Measurements from ENCODE around the gene TNFRSF4. TPM values are rescaled to one million over a fixed set of nuclear protein-coding genes. Genes with fewer than 3 reads are reported as not detected.

TNFRSF4 gene
- total and polyA plus RNA-seq, 10 of the 15 experiments (the other 5 are each of a cell fraction or from before 2014, with no cell fraction given), result 0.05 to 7.3 (median 2.5) TPM; not detected in 1

DNA sequence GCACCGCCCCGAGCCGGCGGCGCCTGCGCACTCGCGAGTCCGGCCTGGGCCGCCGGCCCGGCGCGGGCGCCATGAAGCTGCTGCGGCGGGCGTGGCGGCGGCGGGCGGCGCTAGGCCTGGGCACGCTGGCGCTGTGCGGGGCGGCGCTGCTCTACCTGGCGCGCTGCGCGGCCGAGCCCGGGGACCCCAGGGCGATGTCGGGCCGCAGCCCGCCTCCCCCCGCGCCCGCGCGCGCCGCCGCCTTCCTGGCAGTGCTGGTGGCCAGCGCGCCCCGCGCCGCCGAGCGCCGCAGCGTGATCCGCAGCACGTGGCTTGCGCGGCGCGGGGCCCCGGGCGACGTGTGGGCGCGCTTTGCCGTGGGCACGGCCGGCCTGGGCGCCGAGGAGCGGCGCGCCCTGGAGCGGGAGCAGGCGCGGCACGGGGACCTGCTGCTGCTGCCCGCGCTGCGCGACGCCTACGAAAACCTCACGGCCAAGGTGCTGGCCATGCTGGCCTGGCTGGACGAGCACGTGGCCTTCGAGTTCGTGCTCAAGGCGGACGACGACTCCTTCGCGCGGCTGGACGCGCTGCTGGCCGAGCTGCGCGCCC lies 18.3 kb upstream of the TNFRSF4 start, which contains the start of gene B3GALT6 (continued):
- TF ChIP-seq REST (IDR thresholded peaks at IDR 0.05; ENCODE audit: low read depth, low read length) (no peak), RELA (IDR thresholded peaks at IDR 0.05; ENCODE audit: borderline replicate concordance, partially characterized antibody) (no peak), SREBF1 (IDR thresholded peaks at IDR 0.05; ENCODE audit: low read length) (no peak), GATAD2B (conservative IDR thresholded peaks at IDR 0.05; ENCODE audit: low read depth) (no peak), EGR1 (IDR thresholded peaks at IDR 0.05; ENCODE audit: borderline replicate concordance in 1 of 2, low read depth in 2 of 2, low read length in 2 of 2) (no peak), ATF2 (IDR thresholded peaks at IDR 0.05; ENCODE audit: low read length) (no peak), NFYB (IDR thresholded peaks at IDR 0.05; ENCODE audit: insufficient read depth, low read depth, low read length) (no peak), LARP7 (IDR thresholded peaks at IDR 0.05) (peak; percentile 50; the same call in 1 of the 2 replicates), DPF2 (IDR thresholded peaks at IDR 0.05) (no peak), NBN (IDR thresholded peaks at IDR 0.05) (no peak), ZNF592 (IDR thresholded peaks at IDR 0.05) (no peak), IRF4 (IDR thresholded peaks at IDR 0.05; ENCODE audit: low read depth, low read length) (no peak), ASH2L (IDR thresholded peaks at IDR 0.05; ENCODE audit: borderline replicate concordance, low read depth) (no peak)
- TF ChIP-seq, protein P1, sequence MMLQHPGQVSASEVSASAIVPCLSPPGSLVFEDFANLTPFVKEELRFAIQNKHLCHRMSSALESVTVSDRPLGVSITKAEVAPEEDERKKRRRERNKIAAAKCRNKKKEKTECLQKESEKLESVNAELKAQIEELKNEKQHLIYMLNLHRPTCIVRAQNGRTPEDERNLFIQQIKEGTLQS (IDR thresholded peaks at IDR 0.05; ENCODE audit: borderline replicate concordance, extremely low read depth, low read depth, low read length), result no peak
